GM23338 (cell line): ENCODE results near the gene ZBTB45. TPM values are rescaled to one million over a fixed set of nuclear protein-coding genes. Genes with fewer than 3 reads are reported as not detected.

Experiments used
- ATAC-seq: fragments of 200-7000 bp; cut with Tn5 transposase; 3 replicates; pipeline ENCODE4 v1.9.1; 2020
- DNase-seq: peaks from one replicate; pipeline ENCODE4 v3.0.0-alpha.2; 2015; ENCODE audit warnings: low spot score
- H2AFZ ChIP-seq: fragments of 200-600 bp; sonication (generic); 2 replicates; pipeline ENCODE4 v1.8.0; 2016; ENCODE audit warnings: antibody characterized with exemption, mild to moderate bottlenecking, moderate library complexity
- H3F3A ChIP-seq: fragments of 200-600 bp; sonication (generic); replicated peaks from 2 replicates; pipeline ENCODE4 v1.8.0; 2017; ENCODE audit warnings: antibody characterized with exemption, mixed run types, low read depth
- H3K27ac ChIP-seq: fragments of 200-600 bp; sonication (generic); 2 replicates; pipeline ENCODE4 v1.6.1; 2016; ENCODE audit warnings: low read depth
- H3K27me3 ChIP-seq: fragments of 200-600 bp; sonication (generic); 2 replicates; pipeline ENCODE4 v1.8.0; 2016; ENCODE audit warnings: mild to moderate bottlenecking, mixed run types, moderate library complexity; ENCODE audit not compliant: insufficient read depth
- H3K36me3 ChIP-seq: fragments of 200-600 bp; sonication (generic); 2 replicates; pipeline ENCODE4 v1.8.0; 2016; ENCODE audit warnings: mild to moderate bottlenecking; ENCODE audit not compliant: insufficient read depth
- H3K4me1 ChIP-seq: fragments of 200-600 bp; sonication (generic); 2 replicates; pipeline ENCODE4 v1.8.0; 2016; ENCODE audit warnings: mild to moderate bottlenecking, moderate library complexity; ENCODE audit not compliant: insufficient read depth
- H3K4me2 ChIP-seq: fragments of 200-600 bp; sonication (generic); 2 replicates; pipeline ENCODE4 v1.7.1; 2017; ENCODE audit warnings: mixed run types
- H3K4me3 ChIP-seq: fragments of 200-600 bp; sonication (generic); 2 replicates; pipeline ENCODE4 v1.6.1; 2016; ENCODE audit warnings: mixed run types
- H3K79me2 ChIP-seq: fragments of 200-600 bp; sonication (generic); replicated peaks from 2 replicates; pipeline ENCODE4 v1.8.0; 2017; ENCODE audit warnings: mild to moderate bottlenecking; ENCODE audit not compliant: insufficient read depth
- H3K9me2 ChIP-seq: fragments of 200-600 bp; sonication (generic); 2 replicates; pipeline ENCODE4 v1.8.0; 2017; ENCODE audit not compliant: insufficient read depth
- H4K20me1 ChIP-seq: fragments of 200-600 bp; sonication (generic); replicated peaks from 2 replicates; pipeline ENCODE4 v1.8.0; 2017; ENCODE audit warnings: mild to moderate bottlenecking; ENCODE audit not compliant: insufficient read depth
- H3K27ac Mint-ChIP-seq: 2 replicates; pipeline ENCODE4 v1.8.0; 2020; ENCODE audit warnings: inconsistent platforms, mild to moderate bottlenecking, moderate library complexity, mixed read lengths
- H3K27me3 Mint-ChIP-seq: 3 replicates; pipeline ENCODE4 v1.8.0; 2022; ENCODE audit warnings: low read depth, mild to moderate bottlenecking, moderate library complexity, mixed read lengths, inconsistent platforms; ENCODE audit not compliant: insufficient read depth, poor library complexity
- H3K36me3 Mint-ChIP-seq: 3 replicates; pipeline ENCODE4 v1.8.0; 2021; ENCODE audit warnings: low read depth, mild to moderate bottlenecking, inconsistent platforms, moderate library complexity, mixed read lengths
- H3K4me1 Mint-ChIP-seq: 3 replicates; pipeline ENCODE4 v1.8.0; 2020; ENCODE audit warnings: mild to moderate bottlenecking, inconsistent platforms, mixed read lengths
- H3K4me3 Mint-ChIP-seq: 3 replicates; pipeline ENCODE4 v1.8.0; 2021; ENCODE audit warnings: moderate library complexity, mild to moderate bottlenecking, inconsistent platforms, mixed read lengths
- H3K9me3 Mint-ChIP-seq: 3 replicates; pipeline ENCODE4 v1.8.0; 2020; ENCODE audit warnings: moderate library complexity, mild to moderate bottlenecking, inconsistent platforms, mixed read lengths
- CREB1 ChIP-seq: fragments of 250-450 bp; sonication (Bioruptor Pico); IDR thresholded peaks from 2 replicates; pipeline ENCODE4 v1.5.0; 2020; ENCODE audit warnings: low read depth, mild to moderate bottlenecking, moderate library complexity
- ETS1 ChIP-seq: IDR thresholded peaks from 2 replicates; pipeline ENCODE4 v1.6.1; 2016; ENCODE audit warnings: antibody characterized with exemption
- EZH2phosphoT487 ChIP-seq: fragments of 200-600 bp; sonication (generic); IDR thresholded peaks from one replicate; pipeline ENCODE4 v1.8.1; 2018; ENCODE audit warnings: antibody characterized with exemption; ENCODE audit not compliant: unreplicated experiment
- JUNB ChIP-seq: IDR thresholded peaks from one replicate; pipeline ENCODE4 v1.6.1; 2016; ENCODE audit warnings: antibody characterized with exemption; ENCODE audit not compliant: unreplicated experiment
- STAT1 ChIP-seq: IDR thresholded peaks from one replicate; pipeline ENCODE4 v1.6.1; 2016; ENCODE audit warnings: antibody characterized with exemption; ENCODE audit not compliant: unreplicated experiment
- ZNF114 ChIP-seq: fragments of 250-450 bp; sonication (Bioruptor Pico); IDR thresholded peaks from 2 replicates; pipeline ENCODE4 v1.5.0; 2020; ENCODE audit warnings: mild to moderate bottlenecking, moderate library complexity
- ZNF331 ChIP-seq: fragments of 250-450 bp; sonication (Bioruptor Pico); IDR thresholded peaks from 2 replicates; pipeline ENCODE4 v1.5.0; 2020; ENCODE audit warnings: low read depth, mild to moderate bottlenecking, moderate library complexity
- polyA plus RNA-seq: library from polyadenylated mRNA; unstranded; fragments of >200 nt; fragmentation: Nextera tagmentation; extraction: Ambion mirVana; gene quantifications from 2 replicates; pipeline ENCODE4 v1.2.1, GENCODE V29; 2016
- total RNA-seq: library from RNA; depleted of rRNA; stranded (reverse); fragments of >200 nt; shearing (Covaris generic); gene quantifications from 2 replicates; pipeline ENCODE4 v1.2.3, GENCODE V29; 2014
- TF ChIP-seq, protein P1 (sequence below): IDR thresholded peaks from one replicate; pipeline ENCODE4 v1.6.1; 2018; ENCODE audit warnings: antibody characterized with exemption; ENCODE audit not compliant: unreplicated experiment
- TF ChIP-seq, protein P2 (sequence below), 2 experiments: fragments of 200-600 bp in 1 of 2; sonication (generic) in 1 of 2; conservative IDR thresholded peaks; 2 replicates each; pipeline versions ENCODE4 v1.5.1 to v1.6.1; 2016 to 2017; ENCODE audit warnings: antibody characterized with exemption in 2 of 2, low read depth in 2 of 2, mild to moderate bottlenecking in 2 of 2, moderate library complexity in 1 of 2

Gene ZBTB45
- total and polyA plus RNA-seq, 2 experiments from 2014 or later, result 9.5 to 10.4 TPM

DNA sequence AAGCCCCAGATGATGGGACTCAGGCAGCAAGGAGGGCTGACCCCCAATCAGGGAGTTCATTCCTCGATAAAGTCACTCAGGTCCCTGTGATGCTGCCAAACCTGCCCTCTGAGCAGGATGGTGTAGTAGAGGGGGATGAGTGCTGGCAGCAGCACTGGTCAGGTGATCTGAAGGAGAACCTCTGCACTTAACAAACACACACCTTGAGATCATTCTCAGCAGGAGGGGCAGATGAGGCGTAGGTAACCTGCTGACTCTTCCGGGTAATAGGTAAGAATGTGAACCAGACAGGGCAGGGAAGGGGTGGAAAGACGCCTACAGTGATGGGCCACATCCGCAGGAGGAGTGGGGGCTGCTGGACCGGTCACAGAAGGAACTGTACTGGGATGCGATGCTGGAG, 40.3 kb downstream of the ZBTB45 start:
- H3K27me3 Mint-ChIP-seq, result peaks cover 20% of the 10 kb centered on the region
- H3K4me2 ChIP-seq, result no peak overlapping the region
- no peaks in the 10 kb centered on the region for H3K79me2 ChIP-seq
- H3K36me3 ChIP-seq, result no peaks in the 10 kb centered on the region
- DNase-seq, result no peak
- no peak overlapping the region for H3K27ac ChIP-seq
- peaks cover 2% of the 10 kb centered on the region; the same call in 1 of the 3 replicates for H3K36me3 Mint-ChIP-seq
- TF ChIP-seq ZNF331 (CRISPR knock-in tag) (no peak), JUNB (no peak), CREB1 (CRISPR knock-in tag) (no peak), EZH2phosphoT487 (no peak), STAT1 (no peak), ETS1 (no peak), ZNF114 (no peak)
- TF ChIP-seq, protein P1, sequence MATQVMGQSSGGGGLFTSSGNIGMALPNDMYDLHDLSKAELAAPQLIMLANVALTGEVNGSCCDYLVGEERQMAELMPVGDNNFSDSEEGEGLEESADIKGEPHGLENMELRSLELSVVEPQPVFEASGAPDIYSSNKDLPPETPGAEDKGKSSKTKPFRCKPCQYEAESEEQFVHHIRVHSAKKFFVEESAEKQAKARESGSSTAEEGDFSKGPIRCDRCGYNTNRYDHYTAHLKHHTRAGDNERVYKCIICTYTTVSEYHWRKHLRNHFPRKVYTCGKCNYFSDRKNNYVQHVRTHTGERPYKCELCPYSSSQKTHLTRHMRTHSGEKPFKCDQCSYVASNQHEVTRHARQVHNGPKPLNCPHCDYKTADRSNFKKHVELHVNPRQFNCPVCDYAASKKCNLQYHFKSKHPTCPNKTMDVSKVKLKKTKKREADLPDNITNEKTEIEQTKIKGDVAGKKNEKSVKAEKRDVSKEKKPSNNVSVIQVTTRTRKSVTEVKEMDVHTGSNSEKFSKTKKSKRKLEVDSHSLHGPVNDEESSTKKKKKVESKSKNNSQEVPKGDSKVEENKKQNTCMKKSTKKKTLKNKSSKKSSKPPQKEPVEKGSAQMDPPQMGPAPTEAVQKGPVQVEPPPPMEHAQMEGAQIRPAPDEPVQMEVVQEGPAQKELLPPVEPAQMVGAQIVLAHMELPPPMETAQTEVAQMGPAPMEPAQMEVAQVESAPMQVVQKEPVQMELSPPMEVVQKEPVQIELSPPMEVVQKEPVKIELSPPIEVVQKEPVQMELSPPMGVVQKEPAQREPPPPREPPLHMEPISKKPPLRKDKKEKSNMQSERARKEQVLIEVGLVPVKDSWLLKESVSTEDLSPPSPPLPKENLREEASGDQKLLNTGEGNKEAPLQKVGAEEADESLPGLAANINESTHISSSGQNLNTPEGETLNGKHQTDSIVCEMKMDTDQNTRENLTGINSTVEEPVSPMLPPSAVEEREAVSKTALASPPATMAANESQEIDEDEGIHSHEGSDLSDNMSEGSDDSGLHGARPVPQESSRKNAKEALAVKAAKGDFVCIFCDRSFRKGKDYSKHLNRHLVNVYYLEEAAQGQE, result no peak
- TF ChIP-seq, protein P2, sequence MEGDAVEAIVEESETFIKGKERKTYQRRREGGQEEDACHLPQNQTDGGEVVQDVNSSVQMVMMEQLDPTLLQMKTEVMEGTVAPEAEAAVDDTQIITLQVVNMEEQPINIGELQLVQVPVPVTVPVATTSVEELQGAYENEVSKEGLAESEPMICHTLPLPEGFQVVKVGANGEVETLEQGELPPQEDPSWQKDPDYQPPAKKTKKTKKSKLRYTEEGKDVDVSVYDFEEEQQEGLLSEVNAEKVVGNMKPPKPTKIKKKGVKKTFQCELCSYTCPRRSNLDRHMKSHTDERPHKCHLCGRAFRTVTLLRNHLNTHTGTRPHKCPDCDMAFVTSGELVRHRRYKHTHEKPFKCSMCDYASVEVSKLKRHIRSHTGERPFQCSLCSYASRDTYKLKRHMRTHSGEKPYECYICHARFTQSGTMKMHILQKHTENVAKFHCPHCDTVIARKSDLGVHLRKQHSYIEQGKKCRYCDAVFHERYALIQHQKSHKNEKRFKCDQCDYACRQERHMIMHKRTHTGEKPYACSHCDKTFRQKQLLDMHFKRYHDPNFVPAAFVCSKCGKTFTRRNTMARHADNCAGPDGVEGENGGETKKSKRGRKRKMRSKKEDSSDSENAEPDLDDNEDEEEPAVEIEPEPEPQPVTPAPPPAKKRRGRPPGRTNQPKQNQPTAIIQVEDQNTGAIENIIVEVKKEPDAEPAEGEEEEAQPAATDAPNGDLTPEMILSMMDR (conservative IDR thresholded peaks at IDR 0.05; ENCODE audit: low read depth in 2 of 2), result no peak
- no peak overlapping the region for H3K27ac Mint-ChIP-seq
- peaks cover 4% of the 10 kb centered on the region; the same call in 1 of the 2 replicates for H3K4me1 ChIP-seq
- H4K20me1 ChIP-seq, result no peaks in the 10 kb centered on the region; the same call in 1 of the 2 replicates
- peaks cover 11% of the 10 kb centered on the region for H3F3A ChIP-seq
- no peaks in the 10 kb centered on the region for H3K9me2 ChIP-seq
- peaks cover 10% of the 10 kb centered on the region for H3K4me1 Mint-ChIP-seq
- no peaks in the 10 kb centered on the region for H3K27me3 ChIP-seq
- H3K4me3 ChIP-seq, result no peak overlapping the region
- no peaks in the 10 kb centered on the region; the same call in 2 of the 3 replicates for H3K9me3 Mint-ChIP-seq
- no peak for ATAC-seq
- H2AFZ ChIP-seq, result no peak overlapping the region
- no peak overlapping the region for H3K4me3 Mint-ChIP-seq

DNA sequence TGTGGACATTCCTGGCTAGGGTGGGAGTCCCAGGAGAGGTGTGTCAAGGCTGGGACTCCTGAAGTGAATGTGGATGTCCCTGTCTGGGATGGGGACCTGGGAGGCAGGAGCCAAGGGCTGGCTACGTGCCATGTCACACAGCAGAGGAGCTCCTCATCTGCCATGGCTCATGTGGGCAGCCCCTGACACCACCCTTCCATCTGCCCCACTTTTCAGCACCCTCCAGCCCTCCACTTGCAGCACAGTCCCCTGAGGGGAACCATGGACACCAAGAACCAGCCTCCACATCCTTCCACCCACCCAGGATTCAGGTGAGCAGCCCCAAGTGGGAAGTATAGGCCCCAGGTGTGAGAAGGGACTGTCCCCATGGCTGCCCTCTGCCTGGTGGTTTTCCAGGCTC, 41.7 kb downstream of the ZBTB45 start:
- Histone ChIP-seq H3K9me2 (no peaks in the 10 kb centered on the region), H2AFZ (no peak overlapping the region), H3K27me3 (no peaks in the 10 kb centered on the region), H3K4me3 (no peak overlapping the region), H3K27ac (no peak overlapping the region), H3K4me1 (peaks cover 4% of the 10 kb centered on the region; the same call in 1 of the 2 replicates), H3K79me2 (no peaks in the 10 kb centered on the region), H3K36me3 (no peaks in the 10 kb centered on the region), H3K4me2 (no peak overlapping the region), H3F3A (peaks cover 13% of the 10 kb centered on the region), H4K20me1 (no peaks in the 10 kb centered on the region; the same call in 1 of the 2 replicates)
- Mint-ChIP-seq H3K4me3 (no peak overlapping the region), H3K27ac (no peak overlapping the region), H3K4me1 (peaks cover 10% of the 10 kb centered on the region), H3K36me3 (peaks cover 3% of the 10 kb centered on the region; the same call in 1 of the 3 replicates), H3K27me3 (peaks cover 23% of the 10 kb centered on the region), H3K9me3 (no peaks in the 10 kb centered on the region; the same call in 2 of the 3 replicates)
- ATAC-seq, result no peak
- DNase-seq, result no peak
- no peak for TF ChIP-seq ZNF331 (CRISPR knock-in tag)
- TF ChIP-seq ZNF114, result no peak
